Measurements from ENCODE around the gene PPP1R1C.

DNA sequence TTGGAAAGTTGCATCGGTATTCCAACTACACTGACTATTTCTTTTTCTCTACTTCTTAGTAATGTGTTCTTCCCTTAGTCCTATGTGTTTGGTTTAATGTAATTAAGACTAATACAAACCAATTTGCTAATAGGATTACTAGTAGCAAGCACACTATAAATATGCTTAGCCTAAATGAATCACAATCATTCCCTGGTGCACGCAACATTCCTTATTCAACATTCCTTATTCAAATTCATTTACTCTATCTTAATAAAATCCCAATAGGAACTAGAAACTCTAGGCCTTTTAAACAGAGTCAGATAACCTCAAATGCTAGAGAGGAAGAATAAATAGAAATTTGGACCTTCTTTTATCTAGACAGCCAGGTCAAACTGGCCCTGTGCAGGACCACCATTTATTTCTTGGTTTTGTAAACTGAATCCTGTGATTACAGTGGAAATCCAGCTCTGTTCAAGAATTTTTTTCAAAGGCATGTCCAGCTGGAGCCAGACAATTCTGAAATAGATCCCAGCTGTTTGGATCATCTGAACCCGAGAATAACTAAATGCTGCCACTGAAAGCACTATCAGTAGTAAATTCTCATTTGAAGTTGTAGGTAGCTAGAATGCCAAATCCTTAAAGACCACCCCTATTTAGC is 103.1 kb downstream of the PPP1R1C start:
- TF ChIP-seq, protein P1, sequence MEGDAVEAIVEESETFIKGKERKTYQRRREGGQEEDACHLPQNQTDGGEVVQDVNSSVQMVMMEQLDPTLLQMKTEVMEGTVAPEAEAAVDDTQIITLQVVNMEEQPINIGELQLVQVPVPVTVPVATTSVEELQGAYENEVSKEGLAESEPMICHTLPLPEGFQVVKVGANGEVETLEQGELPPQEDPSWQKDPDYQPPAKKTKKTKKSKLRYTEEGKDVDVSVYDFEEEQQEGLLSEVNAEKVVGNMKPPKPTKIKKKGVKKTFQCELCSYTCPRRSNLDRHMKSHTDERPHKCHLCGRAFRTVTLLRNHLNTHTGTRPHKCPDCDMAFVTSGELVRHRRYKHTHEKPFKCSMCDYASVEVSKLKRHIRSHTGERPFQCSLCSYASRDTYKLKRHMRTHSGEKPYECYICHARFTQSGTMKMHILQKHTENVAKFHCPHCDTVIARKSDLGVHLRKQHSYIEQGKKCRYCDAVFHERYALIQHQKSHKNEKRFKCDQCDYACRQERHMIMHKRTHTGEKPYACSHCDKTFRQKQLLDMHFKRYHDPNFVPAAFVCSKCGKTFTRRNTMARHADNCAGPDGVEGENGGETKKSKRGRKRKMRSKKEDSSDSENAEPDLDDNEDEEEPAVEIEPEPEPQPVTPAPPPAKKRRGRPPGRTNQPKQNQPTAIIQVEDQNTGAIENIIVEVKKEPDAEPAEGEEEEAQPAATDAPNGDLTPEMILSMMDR (IDR thresholded peaks at IDR 0.05 in 8 of 11, conservative IDR thresholded peaks at IDR 0.05 in 3 of 11) = no peak
- TF ChIP-seq POLR2A (IDR thresholded peaks at IDR 0.05) (no peak), POLR2AphosphoS5 (IDR thresholded peaks at IDR 0.05) (no peak)

Data from spleen (tissue), 7 donors.